Pancreas (tissue), 10 donors: ENCODE measurements around the gene CCN2. TPM values are rescaled to one million over a fixed set of nuclear protein-coding genes. Genes with fewer than 3 reads are reported as not detected.

Source experiments
- ATAC-seq, 4 donors: fragments of 200-7000 bp; cut with Tn5 transposase; one replicate each; pipeline versions ENCODE4 v1.8.0 to v1.9.1; 2020; ENCODE audit warnings: mild to moderate bottlenecking in 4 of 4, moderate library complexity in 4 of 4
- DNase-seq, 6 donors: peaks; one replicate each; pipeline ENCODE4 v3.0.0-alpha.2; 2020
- FAIRE-seq: peaks from 2 replicates; lab custom pipeline; 2012; peaks lifted over from hg19 to GRCh38; lab: Jason Lieb, UNC
- H3K27ac ChIP-seq, 4 donors: fragments of 200-600 bp; sonication (generic); 1 replicate in 3 of 4; 2 replicates in 1 of 4; pipeline versions ENCODE4 v1.5.0 to v1.8.0; 2020
- H3K27me3 ChIP-seq, 4 donors: fragments of 200-600 bp; one replicate each; pipeline ENCODE4 v1.8.0; 2021
- H3K36me3 ChIP-seq, 3 donors: fragments of 200-600 bp; sonication (generic) in 1 of 3; one replicate each; pipeline versions ENCODE4 v1.5.0 to v1.8.0; 2020 to 2021
- H3K4me1 ChIP-seq, 3 donors: fragments of 200-600 bp; one replicate each; pipeline ENCODE4 v1.8.0; 2021
- H3K4me3 ChIP-seq, 4 donors: fragments of 200-600 bp; sonication (generic) in 2 of 4; one replicate each; pipeline versions ENCODE4 v1.5.0 to v1.8.0; 2020 to 2021
- H3K9me3 ChIP-seq, 4 donors: fragments of 200-600 bp; one replicate each; pipeline ENCODE4 v1.8.0; 2021
- WGBS, 2 donors: extraction: QIAGEN DNeasy Blood & Tissue Kit; methylation state at CpG; one replicate each; pipeline ENCODE4 v1.1.7; 2013; 5-methylcytosine and 5-hydroxymethylcytosine counted together
- intact Hi-C, 3 donors: fragments of 100-400 bp; cut with DNase I; formaldehyde crosslinking; loops; one replicate each; pipeline versions ENCODE4 v1.11.1 to v1.14.2; 2022
- polyA plus RNA-seq, 2 donors: library from polyadenylated mRNA; stranded (reverse); fragments of 200-250 nt; gene quantifications; one replicate each; pipeline ENCODE4 v1.2.3, GENCODE V29; 2013
- total RNA-seq, 6 donors: library from RNA; stranded (reverse); fragmentation: NEBNext Ultra II Directional in 4 of 6; extraction: Animal tissue kit (Norgen Biotek cat#: 25700) in 4 of 6; gene quantifications; one replicate each; pipeline versions ENCODE4 v1.2.1 to v1.2.4, GENCODE V29; 2021 to 2023
- TF ChIP-seq, protein P1 (sequence below), 4 donors: fragments of 200-600 bp; sonication (generic) in 3 of 4; IDR thresholded peaks; one replicate each; pipeline versions ENCODE4 v1.5.0 to v1.8.0; 2021; ENCODE audit warnings: antibody characterized with exemption in 4 of 4
- donor health status: healthy with polysubstance abuse.
- donor health status: DM: no; HTN: no; CAD: no; lungs with moderate emphysema.
- donor health status: DM: no; HTN: no; CAD: no.
- donor health status: control.
- donor health status: control.
- donor health status: Bipolar disorder and iron deficiency.
- donor health status: DM: yes; HTN: yes; CAD: no.
- donor health status: DM: no; HTN: no; CAD: no.
- donor health status: DM: no; HTN: no; CAD: no.
- donor health status: DM: yes; HTN: yes; CAD: no.

Gene CCN2
- total and polyA plus RNA-seq, 8 donors: 18.4 to 68.2 (median 28.5) TPM

GRCh38 chr6:131949620-131949908 is 1.6 kb downstream of the CCN2 start:
- FAIRE-seq: no peak
- intact Hi-C loops: no loop called here
- TF ChIP-seq, protein P1, sequence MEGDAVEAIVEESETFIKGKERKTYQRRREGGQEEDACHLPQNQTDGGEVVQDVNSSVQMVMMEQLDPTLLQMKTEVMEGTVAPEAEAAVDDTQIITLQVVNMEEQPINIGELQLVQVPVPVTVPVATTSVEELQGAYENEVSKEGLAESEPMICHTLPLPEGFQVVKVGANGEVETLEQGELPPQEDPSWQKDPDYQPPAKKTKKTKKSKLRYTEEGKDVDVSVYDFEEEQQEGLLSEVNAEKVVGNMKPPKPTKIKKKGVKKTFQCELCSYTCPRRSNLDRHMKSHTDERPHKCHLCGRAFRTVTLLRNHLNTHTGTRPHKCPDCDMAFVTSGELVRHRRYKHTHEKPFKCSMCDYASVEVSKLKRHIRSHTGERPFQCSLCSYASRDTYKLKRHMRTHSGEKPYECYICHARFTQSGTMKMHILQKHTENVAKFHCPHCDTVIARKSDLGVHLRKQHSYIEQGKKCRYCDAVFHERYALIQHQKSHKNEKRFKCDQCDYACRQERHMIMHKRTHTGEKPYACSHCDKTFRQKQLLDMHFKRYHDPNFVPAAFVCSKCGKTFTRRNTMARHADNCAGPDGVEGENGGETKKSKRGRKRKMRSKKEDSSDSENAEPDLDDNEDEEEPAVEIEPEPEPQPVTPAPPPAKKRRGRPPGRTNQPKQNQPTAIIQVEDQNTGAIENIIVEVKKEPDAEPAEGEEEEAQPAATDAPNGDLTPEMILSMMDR (IDR thresholded peaks at IDR 0.05): no peak
- H3K9me3 ChIP-seq: no peaks in the 10 kb centered on the region
- H3K4me1 ChIP-seq: peaks cover 0 to 8% (median 4%) of the 10 kb centered on the region in 3 donors
- peaks cover 0 to 9% (median 0%) of the 10 kb centered on the region in 3 donors for H3K36me3 ChIP-seq
- no peak for DNase-seq
- peak overlapping the region in 1 of 4 donors; percentile 77 for H3K27ac ChIP-seq
- WGBS, 2 donors: 32 to 36% methylated on average over 3 of the region's 3 CpGs
- ATAC-seq: peak in 2 of 4 donors; percentile 1 to 6
- peak overlapping the region in 2 of 4 donors; percentile 67 to 68 for H3K4me3 ChIP-seq
- H3K27me3 ChIP-seq: no peaks in the 10 kb centered on the region

- ATAC-seq: no peak
- intact Hi-C loops: no loop called here
These were observed 2.2 kb downstream of the CCN2 start for GRCh38 chr6:131948692-131949619.

DNA sequence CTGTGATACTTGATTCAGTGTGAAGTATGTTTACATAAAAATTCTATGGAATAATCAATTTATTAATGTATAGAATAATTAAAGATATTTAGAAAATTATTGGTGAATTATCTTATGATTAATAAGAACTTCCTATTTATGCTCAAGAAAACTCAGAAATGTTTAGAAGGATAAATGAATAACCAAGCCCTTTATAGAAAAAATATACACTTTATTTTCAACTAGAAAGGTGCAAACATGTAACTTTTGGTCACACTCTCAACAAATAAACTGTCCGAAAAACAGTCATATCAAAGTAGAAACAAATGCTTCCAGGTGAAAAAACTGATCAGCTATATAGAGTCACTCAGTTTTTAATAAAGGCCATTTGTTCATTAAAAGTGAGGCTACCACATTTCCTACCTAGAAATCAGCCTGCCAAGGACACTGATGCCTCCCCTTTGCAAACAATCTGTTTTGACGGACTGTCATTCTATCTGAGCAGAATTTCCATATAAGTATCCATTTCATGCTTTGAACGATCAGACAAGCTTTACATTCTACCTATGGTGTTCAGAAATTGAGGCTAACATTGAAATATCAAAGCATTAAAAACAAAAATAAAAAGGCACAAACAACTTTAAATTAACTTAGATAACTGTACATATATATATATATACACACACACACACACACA is 3.0 kb downstream of the CCN2 start:
- no peak for DNase-seq
- Histone ChIP-seq H3K36me3 (peaks cover 0 to 9% (median 0%) of the 10 kb centered on the region in 3 donors), H3K4me3 (peak overlapping the region in 2 of 4 donors; percentile 67 to 68), H3K4me1 (peaks cover 0 to 3% (median 0%) of the 10 kb centered on the region in 3 donors), H3K27me3 (no peaks in the 10 kb centered on the region), H3K9me3 (no peaks in the 10 kb centered on the region), H3K27ac (no peak overlapping the region)
- 68 to 88% methylated on average over 3 of the region's 3 CpGs for WGBS, 2 donors
- TF ChIP-seq, protein P1 (IDR thresholded peaks at IDR 0.05): no peak
- no peak for ATAC-seq
- peak; percentile 39 for FAIRE-seq
- intact Hi-C loops: no loop called here

More at GRCh38 chr6:131948692-131949619, 2.2 kb downstream of the CCN2 start:
- TF ChIP-seq, protein P1 (IDR thresholded peaks at IDR 0.05): no peak
- no peaks in the 10 kb centered on the region for H3K9me3 ChIP-seq
- no peaks in the 10 kb centered on the region for H3K27me3 ChIP-seq
- peaks cover 0 to 9% (median 0%) of the 10 kb centered on the region in 3 donors for H3K36me3 ChIP-seq
- peak overlapping the region in 2 of 4 donors; percentile 67 to 68 for H3K4me3 ChIP-seq
- 77 to 82% methylated on average over 18 of the region's 18 CpGs for WGBS, 2 donors
- H3K4me1 ChIP-seq: peaks cover 0 to 3% (median 0%) of the 10 kb centered on the region in 3 donors
- H3K27ac ChIP-seq: peak overlapping the region in 1 of 4 donors; percentile 77
- DNase-seq (no peak), FAIRE-seq (no peak)

DNA sequence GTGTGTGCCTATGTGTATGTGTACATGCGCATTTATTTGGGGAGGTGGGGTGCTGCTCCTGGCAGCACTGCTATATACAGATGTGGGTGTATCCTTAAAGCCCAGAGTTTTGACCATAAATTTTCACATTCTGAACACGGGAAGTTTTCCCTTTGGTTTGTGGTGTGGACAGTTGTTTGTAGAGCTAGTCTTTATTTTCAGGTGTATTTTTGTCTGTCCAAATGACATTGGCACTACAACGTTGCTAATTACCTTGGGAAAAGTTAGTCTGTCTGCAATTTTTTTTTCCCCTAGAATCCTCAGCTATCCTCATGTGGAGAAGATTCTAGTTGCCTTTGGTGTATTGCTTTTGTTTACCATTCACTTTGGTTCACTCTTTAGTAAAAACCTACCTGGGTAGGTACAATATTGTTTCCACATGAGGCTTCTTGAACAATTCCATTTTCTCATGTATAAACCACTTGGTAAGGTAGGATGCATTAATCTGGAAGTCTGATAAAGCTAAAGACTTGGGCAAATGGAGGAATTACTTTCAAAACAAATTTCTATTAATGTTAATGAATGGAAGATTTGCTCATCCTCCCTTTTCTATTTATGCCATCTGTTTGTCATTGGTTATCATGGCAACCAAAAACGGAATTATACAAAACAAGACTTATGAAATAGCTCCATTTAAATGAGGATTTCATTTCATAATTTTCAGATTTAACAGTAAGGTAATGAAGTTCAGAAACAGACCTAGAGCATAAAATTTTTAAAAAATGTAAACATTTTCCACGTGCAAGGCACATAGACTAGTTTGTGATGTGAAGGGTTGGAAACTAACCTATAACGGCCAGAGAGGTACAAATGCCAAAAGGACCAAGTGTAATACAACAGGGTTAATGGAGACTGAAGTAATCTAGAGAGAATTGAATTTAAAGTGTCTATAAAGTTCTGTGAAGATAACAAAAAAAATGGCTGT is 3.9 kb downstream of the CCN2 start:
- no peaks in the 10 kb centered on the region for H3K9me3 ChIP-seq
- intact Hi-C loops: no loop called here
- DNase-seq (no peak), FAIRE-seq (peak; percentile 68), ATAC-seq (no peak)
- H3K27me3 ChIP-seq: no peaks in the 10 kb centered on the region
- peaks cover 0 to 9% (median 0%) of the 10 kb centered on the region in 3 donors for H3K36me3 ChIP-seq
- TF ChIP-seq, protein P1 (IDR thresholded peaks at IDR 0.05): no peak
- peak overlapping the region in 1 of 4 donors; percentile 67 for H3K4me3 ChIP-seq
- 62 to 72% methylated on average over 6 of the region's 6 CpGs for WGBS, 2 donors
- H3K4me1 ChIP-seq: peaks cover 0 to 3% (median 0%) of the 10 kb centered on the region in 3 donors
- H3K27ac ChIP-seq: no peak overlapping the region
